PFSK-1 (cell line): Measurements from ENCODE around the gene LSP1.

ENCODE experiments used
- POLR2AphosphoS5 ChIP-seq: IDR thresholded peaks from 2 replicates; pipeline ENCODE4 v1.6.1; 2012; ENCODE audit warnings: low read depth, mild to moderate bottlenecking, control low read depth, low read length, moderate library complexity
- REST ChIP-seq, 2 experiments: IDR thresholded peaks; 2 replicates each; pipeline versions ENCODE4 v1.6.1 to v1.8.0; 2011 to 2012; ENCODE audit warnings: low read depth in 2 of 2, low read length in 2 of 2, control low read depth in 1 of 2, inconsistent platforms in 1 of 2, mild to moderate bottlenecking in 1 of 2, moderate library complexity in 1 of 2; ENCODE audit not compliant: insufficient read depth in 1 of 2
- SIN3A ChIP-seq: IDR thresholded peaks from 2 replicates; pipeline ENCODE4 v1.6.1; 2012; ENCODE audit warnings: mild to moderate bottlenecking, low read length, moderate library complexity, borderline replicate concordance; ENCODE audit not compliant: insufficient read depth
- TAF1 ChIP-seq: IDR thresholded peaks from 2 replicates; pipeline ENCODE4 v1.6.1; 2012; ENCODE audit warnings: low read length, control low read depth, borderline replicate concordance; ENCODE audit not compliant: insufficient read depth

- TF ChIP-seq TAF1 (no peak), POLR2AphosphoS5 (no peak), REST (IDR thresholded peaks at IDR 0.05; ENCODE audit: insufficient read depth in 1 of 2, low read depth in 2 of 2, low read length in 2 of 2) (no peak), SIN3A (no peak)
Observed at GRCh38 chr11:1939006-1939625, 86.2 kb downstream of the LSP1 start.
